ENCODE measurements around the gene PAXIP1. TPM values are rescaled to one million over a fixed set of nuclear protein-coding genes. Genes with fewer than 3 reads are reported as not detected.
A peak's percentile ranks its signal among the peaks of the same experiment; 100 is the strongest.

PAXIP1 gene
- total and polyA plus RNA-seq, 2 donors (not counting 3 experiments of a cell fraction or from before 2014, with no cell fraction given), result 10.0 to 15.8 TPM

- FAIRE-seq (no peak), DNase-seq (ENCODE audit: low read depth, low spot score) (no peak)
- no peaks in the 10 kb centered on the region for H3K9me1 ChIP-seq (replicated peaks; ENCODE audit: control insufficient read depth, extremely low read depth, insufficient read depth, low read length)
- BruUV-seq (replicated peaks), result TSS peak; percentile 52
- no peaks in the 10 kb centered on the region for H3K27me3 ChIP-seq (ENCODE audit: control insufficient read depth in 2 of 2, insufficient read depth in 2 of 2, low read length in 2 of 2)
- H3K79me2 ChIP-seq (ENCODE audit: control insufficient read depth, insufficient read depth, low read length), result peaks cover 5% of the 10 kb centered on the region
- peaks cover 9 to 15% of the 10 kb centered on the region in 2 experiments for H3K36me3 ChIP-seq (ENCODE audit: control insufficient read depth in 2 of 2, extremely low read depth in 1 of 2, insufficient read depth in 2 of 2, low read length in 2 of 2)
- H3K27ac ChIP-seq (ENCODE audit: insufficient read depth, low read depth, low read length), result no peak overlapping the region
- POLR2A ChIA-PET, result no interaction called here
- intact Hi-C loops (cut with micrococcal nuclease), result no loop called here
- no peaks in the 10 kb centered on the region for H4K20me1 ChIP-seq (replicated peaks; ENCODE audit: control insufficient read depth, extremely low read depth, insufficient read depth, low read length)
- no peak overlapping the region for H3K4me2 ChIP-seq (ENCODE audit: insufficient read depth, low read length)
- no peak overlapping the region for H3K9ac ChIP-seq (replicated peaks; ENCODE audit: extremely low read depth, insufficient read depth, low read length)
- H3K9me3 ChIP-seq (replicated peaks; ENCODE audit: control insufficient read depth, insufficient read depth, low read length), result no peaks in the 10 kb centered on the region
- no peak overlapping the region for H3K4me3 ChIP-seq (replicated peaks in 1 of 3; ENCODE audit: insufficient read depth in 1 of 3, low read depth in 1 of 3, low read length in 3 of 3)
- dilution Hi-C loops (cut with MboI; ENCODE audit: extremely low pct_ligation_motif_present, low sequenced_read_pairs), result no loop called here
- no peak for TF ChIP-seq POLR2A (IDR thresholded peaks at IDR 0.05; ENCODE audit: low read depth, low read length)
- H3K4me1 ChIP-seq (ENCODE audit: control insufficient read depth, extremely low read depth, insufficient read depth, low read length), result no peaks in the 10 kb centered on the region
- no peak overlapping the region for H2AFZ ChIP-seq (ENCODE audit: low read depth, low read length)
- CTCF ChIA-PET, result interaction anchor here (0.9 to 1.3 kb wide), 2 partner anchors 15 to 41 kb away, joined by 3 read pairs; no protein-coding TSS in a partner anchor
These were observed 34.5 kb downstream of the PAXIP1 start for GRCh38 chr7:154968336-154969001.

- CTCF ChIA-PET, result no interaction called here
- no peak overlapping the region for H3K9ac ChIP-seq (replicated peaks; ENCODE audit: extremely low read depth, insufficient read depth, low read length)
- dilution Hi-C loops (cut with MboI; ENCODE audit: extremely low pct_ligation_motif_present, low sequenced_read_pairs), result no loop called here
- no peaks in the 10 kb centered on the region for H3K9me3 ChIP-seq (replicated peaks; ENCODE audit: control insufficient read depth, insufficient read depth, low read length)
- peaks cover 9 to 15% of the 10 kb centered on the region in 2 experiments for H3K36me3 ChIP-seq (ENCODE audit: control insufficient read depth in 2 of 2, extremely low read depth in 1 of 2, insufficient read depth in 2 of 2, low read length in 2 of 2)
- no peaks in the 10 kb centered on the region for H3K9me1 ChIP-seq (replicated peaks; ENCODE audit: control insufficient read depth, extremely low read depth, insufficient read depth, low read length)
- FAIRE-seq, result no peak
- intact Hi-C loops (cut with micrococcal nuclease), result no loop called here
- TF ChIP-seq JUN (IDR thresholded peaks at IDR 0.05; ENCODE audit: borderline replicate concordance, insufficient read depth, insufficient read length, low read depth), result no peak
- no peak for TF ChIP-seq GATA2 (IDR thresholded peaks at IDR 0.05; ENCODE audit: insufficient read depth, insufficient read length, low read depth, low read length)
- TF ChIP-seq CTCF (IDR thresholded peaks at IDR 0.05; ENCODE audit: extremely low read depth in 1 of 2, insufficient read depth in 1 of 2, low read depth in 1 of 2, low read length in 2 of 2), result no peak
- TF ChIP-seq POLR2AphosphoS5 (IDR thresholded peaks at IDR 0.05; ENCODE audit: insufficient read depth, low read depth, low read length), result no peak
- TF ChIP-seq FOS (IDR thresholded peaks at IDR 0.05; ENCODE audit: borderline replicate concordance, insufficient read depth, low read length), result no peak
- no peak for TF ChIP-seq MAX (IDR thresholded peaks at IDR 0.05; ENCODE audit: insufficient read depth, insufficient read length)
- no peak for TF ChIP-seq POLR2A (IDR thresholded peaks at IDR 0.05; ENCODE audit: low read depth, low read length)
- no peak for TF ChIP-seq EZH2 (IDR thresholded peaks at IDR 0.05; ENCODE audit: borderline replicate concordance, low read depth, low read length, severe bottlenecking)
- H3K4me3 ChIP-seq (replicated peaks in 1 of 3; ENCODE audit: insufficient read depth in 1 of 3, low read depth in 1 of 3, low read length in 3 of 3), result no peak overlapping the region
- DNase-seq (ENCODE audit: low read depth, low spot score), result no peak
- no peak overlapping the region for H3K4me2 ChIP-seq (ENCODE audit: insufficient read depth, low read length)
- no peaks in the 10 kb centered on the region for H3K4me1 ChIP-seq (ENCODE audit: control insufficient read depth, extremely low read depth, insufficient read depth, low read length)
- no peak overlapping the region for H3K27ac ChIP-seq (ENCODE audit: insufficient read depth, low read depth, low read length)
- no TSS peak for BruUV-seq (replicated peaks)
- no peak overlapping the region for H2AFZ ChIP-seq (ENCODE audit: low read depth, low read length)
- POLR2A ChIA-PET, result no interaction called here
- no peaks in the 10 kb centered on the region for H4K20me1 ChIP-seq (replicated peaks; ENCODE audit: control insufficient read depth, extremely low read depth, insufficient read depth, low read length)
- no peaks in the 10 kb centered on the region for H3K27me3 ChIP-seq (ENCODE audit: control insufficient read depth in 2 of 2, insufficient read depth in 2 of 2, low read length in 2 of 2)
- H3K79me2 ChIP-seq (ENCODE audit: control insufficient read depth, insufficient read depth, low read length), result peaks cover under 1% of the 10 kb centered on the region
These were observed 35.4 kb downstream of the PAXIP1 start for GRCh38 chr7:154967401-154967955.
